Common myeloid progenitor, CD34-positive (primary cell): ENCODE data around the gene FAM3B.

ENCODE experiments used
- CTCF ChIA-PET: fragments of 350-600 bp; sonication (Branson Sonifier 250); formaldehyde crosslinking; loops from one replicate; lab custom pipeline; 2021; ENCODE audit warnings: antibody characterized with exemption; lab: Charles Lee
- POLR2A ChIA-PET: fragments of 350-600 bp; sonication (Branson Sonifier 250); formaldehyde crosslinking; loops from one replicate; lab custom pipeline; 2021; ENCODE audit warnings: antibody characterized with exemption; lab: Charles Lee
- DNase-seq, 3 donors: peaks; one replicate each; pipeline versions ENCODE4 v3.0.0 to v3.0.0-alpha.2; 2013
- H3K27ac ChIP-seq, 2 experiments: 1 replicate in 1 of 2; 2 replicates in 1 of 2; pipeline ENCODE4 v1.7.0; 2013; ENCODE audit warnings: inconsistent platforms in 2 of 2, low read length in 2 of 2, mild to moderate bottlenecking in 2 of 2, low read depth in 1 of 2, moderate library complexity in 1 of 2; ENCODE audit not compliant: severe bottlenecking in 2 of 2, insufficient read depth in 1 of 2, poor library complexity in 1 of 2
- H3K27me3 ChIP-seq, 5 experiments: replicated peaks in 2 of 5; 1 replicate in 3 of 5; 2 replicates in 2 of 5; pipeline versions ENCODE4 v1.6.1 to v1.7.0; 2013; ENCODE audit warnings: low read length in 4 of 5, mild to moderate bottlenecking in 2 of 5, moderate library complexity in 2 of 5, inconsistent platforms in 1 of 5; ENCODE audit not compliant: insufficient read depth in 5 of 5, control insufficient read depth in 4 of 5
- H3K36me3 ChIP-seq, 4 experiments: 1 replicate in 2 of 4; 2 replicates in 2 of 4; pipeline versions ENCODE4 v1.6.1 to v1.7.0; 2013; ENCODE audit warnings: low read length in 3 of 4, control low read depth in 1 of 4, mild to moderate bottlenecking in 1 of 4; ENCODE audit not compliant: control insufficient read depth in 4 of 4, insufficient read depth in 4 of 4
- H3K4me1 ChIP-seq, 4 experiments: 1 replicate in 3 of 4; 2 replicates in 1 of 4; pipeline versions ENCODE4 v1.6.1 to v1.7.1; 2013; ENCODE audit warnings: low read length in 3 of 4, mild to moderate bottlenecking in 3 of 4, control low read depth in 1 of 4, inconsistent platforms in 1 of 4, moderate library complexity in 1 of 4; ENCODE audit not compliant: control insufficient read depth in 4 of 4, insufficient read depth in 4 of 4; ENCODE audit errors: control extremely low read depth in 1 of 4
- H3K4me3 ChIP-seq, 7 experiments: 1 replicate in 4 of 7; 2 replicates in 3 of 7; pipeline versions ENCODE4 v1.5.1 to v1.7.0; 2013; ENCODE audit warnings: mild to moderate bottlenecking in 7 of 7, low read length in 6 of 7, moderate library complexity in 6 of 7, inconsistent platforms in 2 of 7, low read depth in 2 of 7, control low read depth in 1 of 7; ENCODE audit not compliant: insufficient read depth in 4 of 7, control insufficient read depth in 1 of 7; ENCODE audit errors: extremely low read depth in 1 of 7
- H3K9me3 ChIP-seq, 5 experiments: 1 replicate in 4 of 5; 2 replicates in 1 of 5; pipeline versions ENCODE4 v1.6.1 to v1.7.1; 2013; ENCODE audit warnings: low read length in 4 of 5, mild to moderate bottlenecking in 2 of 5, inconsistent platforms in 1 of 5, low read depth in 1 of 5, moderate library complexity in 1 of 5; ENCODE audit not compliant: control insufficient read depth in 4 of 5, insufficient read depth in 2 of 5; ENCODE audit errors: control extremely low read depth in 1 of 5
- WGBS: methylation state at CpG from one replicate; pipeline ENCODE4 v1.1.5; 2013; ENCODE audit not compliant: insufficient coverage; 5-methylcytosine and 5-hydroxymethylcytosine counted together

FAM3B gene

GRCh38 chr21:41403966-41404365, 87.4 kb downstream of the FAM3B start:
- Histone ChIP-seq H3K9me3 (no peaks in the 10 kb centered on the region), H3K36me3 (peaks cover 0 to 45% (median 7%) of the 10 kb centered on the region in 4 experiments), H3K27ac (no peak overlapping the region), H3K4me1 (peaks cover 0 to 3% (median 0%) of the 10 kb centered on the region in 4 experiments), H3K27me3 (no peaks in the 10 kb centered on the region), H3K4me3 (no peak overlapping the region)
- CTCF ChIA-PET, result no interaction called here
- POLR2A ChIA-PET, result no interaction called here
- 100% methylated on average over 10 of the region's 10 CpGs for WGBS
- no peak for DNase-seq

DNA sequence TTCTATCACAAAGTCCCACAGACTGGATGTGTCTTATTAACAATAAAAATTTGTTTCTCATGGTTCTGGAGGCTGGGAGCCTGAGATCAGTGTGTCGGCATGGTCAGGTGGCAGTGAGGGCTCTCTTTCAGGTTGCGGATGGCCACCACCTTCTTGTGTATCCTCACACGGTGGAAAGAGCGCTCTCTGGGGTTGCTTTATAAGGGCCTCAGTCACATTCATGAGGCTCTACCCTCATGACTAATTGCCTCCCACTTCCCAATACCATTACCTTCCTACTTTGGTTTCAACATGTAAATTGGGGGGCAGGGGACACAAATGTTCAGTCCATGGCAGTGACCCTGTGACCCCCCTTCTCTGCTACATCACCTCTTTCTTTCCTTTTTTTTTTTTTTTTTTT, 88.7 kb downstream of the FAM3B start:
- ChIA-PET POLR2A (no interaction called here), CTCF (interaction anchor here (2.1 kb wide), 1 partner anchor 123 kb away, joined by 5 read pairs; no protein-coding TSS in a partner anchor)
- DNase-seq, result no peak
- H3K4me1 ChIP-seq, result peaks cover 0 to 3% (median 0%) of the 10 kb centered on the region in 4 experiments
- WGBS, result 100% methylated on average over 3 of the region's 4 CpGs
- H3K36me3 ChIP-seq, result peaks cover 0 to 49% (median 9%) of the 10 kb centered on the region in 4 experiments
- peaks cover 0 to 5% (median 0%) of the 10 kb centered on the region in 5 experiments for H3K9me3 ChIP-seq
- no peak overlapping the region for H3K27ac ChIP-seq
- no peaks in the 10 kb centered on the region for H3K27me3 ChIP-seq
- no peak overlapping the region for H3K4me3 ChIP-seq

- POLR2A ChIA-PET, result no interaction called here
- H3K4me3 ChIP-seq, result no peak overlapping the region
- H3K4me1 ChIP-seq, result peaks cover 0 to 3% (median 0%) of the 10 kb centered on the region in 4 experiments
- CTCF ChIA-PET, result interaction anchor here (2.1 kb wide), 1 partner anchor 124 kb away, joined by 5 read pairs; no protein-coding TSS in a partner anchor
- DNase-seq, result no peak
- WGBS, result 100% methylated on average over 3 of the region's 6 CpGs
- H3K36me3 ChIP-seq, result peaks cover 0 to 46% (median 9%) of the 10 kb centered on the region in 4 experiments
- no peak overlapping the region for H3K27ac ChIP-seq
- peaks cover 0 to 13% (median 4%) of the 10 kb centered on the region in 5 experiments for H3K9me3 ChIP-seq
- no peaks in the 10 kb centered on the region for H3K27me3 ChIP-seq
These were observed 89.7 kb downstream of the FAM3B start for GRCh38 chr21:41406340-41406739.
